GM12801 (cell line): Measurements from ENCODE around the gene KRTAP4-11.
"Not testable (repeated sequence)": the region's sequence is repeated elsewhere in the genome, so short reads cannot be mapped to it uniquely, and the experiment has no call there.

Experiments
- TF ChIP-seq, protein P1 (sequence below): IDR thresholded peaks from one replicate; pipeline ENCODE4 v1.5.1; 2011; ENCODE audit warnings: control low read depth; ENCODE audit not compliant: insufficient read length; ENCODE audit errors: extremely low read depth

KRTAP4-11 gene

DNA sequence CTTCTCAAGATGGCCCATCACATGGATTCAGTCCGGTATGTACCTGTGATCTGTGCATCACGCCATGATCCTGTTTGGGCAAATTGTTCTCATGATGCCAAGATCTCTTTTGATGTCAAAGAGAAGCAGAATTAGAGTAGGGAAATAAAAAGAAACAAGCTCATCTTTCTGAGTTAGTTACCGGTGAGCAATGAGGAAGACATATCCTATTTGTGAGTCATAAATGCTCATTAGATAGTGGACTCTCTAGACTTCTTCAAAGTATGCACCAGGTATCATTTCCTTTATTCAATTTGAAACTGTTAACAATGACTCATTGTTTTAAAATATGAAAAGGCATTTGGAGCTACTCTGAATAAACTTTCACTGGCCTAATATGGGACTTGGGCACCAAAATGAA lies 13.8 kb upstream of the KRTAP4-11 start:
- TF ChIP-seq, protein P1, sequence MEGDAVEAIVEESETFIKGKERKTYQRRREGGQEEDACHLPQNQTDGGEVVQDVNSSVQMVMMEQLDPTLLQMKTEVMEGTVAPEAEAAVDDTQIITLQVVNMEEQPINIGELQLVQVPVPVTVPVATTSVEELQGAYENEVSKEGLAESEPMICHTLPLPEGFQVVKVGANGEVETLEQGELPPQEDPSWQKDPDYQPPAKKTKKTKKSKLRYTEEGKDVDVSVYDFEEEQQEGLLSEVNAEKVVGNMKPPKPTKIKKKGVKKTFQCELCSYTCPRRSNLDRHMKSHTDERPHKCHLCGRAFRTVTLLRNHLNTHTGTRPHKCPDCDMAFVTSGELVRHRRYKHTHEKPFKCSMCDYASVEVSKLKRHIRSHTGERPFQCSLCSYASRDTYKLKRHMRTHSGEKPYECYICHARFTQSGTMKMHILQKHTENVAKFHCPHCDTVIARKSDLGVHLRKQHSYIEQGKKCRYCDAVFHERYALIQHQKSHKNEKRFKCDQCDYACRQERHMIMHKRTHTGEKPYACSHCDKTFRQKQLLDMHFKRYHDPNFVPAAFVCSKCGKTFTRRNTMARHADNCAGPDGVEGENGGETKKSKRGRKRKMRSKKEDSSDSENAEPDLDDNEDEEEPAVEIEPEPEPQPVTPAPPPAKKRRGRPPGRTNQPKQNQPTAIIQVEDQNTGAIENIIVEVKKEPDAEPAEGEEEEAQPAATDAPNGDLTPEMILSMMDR = no peak

DNA sequence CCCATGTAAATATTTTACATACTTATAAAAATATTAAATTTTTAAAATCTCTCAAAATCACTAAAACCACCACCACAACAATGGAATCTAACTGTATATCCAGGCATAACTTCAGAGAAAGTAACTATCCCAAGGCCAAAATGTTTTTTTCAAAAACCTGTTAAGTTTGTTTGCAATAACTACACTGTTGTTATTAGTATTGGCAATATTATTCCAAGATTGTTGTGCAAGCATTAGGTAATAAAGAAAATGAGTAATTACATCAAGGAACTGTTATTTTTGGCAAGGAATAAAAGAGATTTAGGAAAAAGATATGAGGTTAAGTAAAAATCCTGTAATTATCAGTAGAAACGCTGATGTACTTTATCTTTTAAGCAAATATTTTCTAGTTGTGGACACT lies 9.2 kb upstream of the KRTAP4-11 start:
- TF ChIP-seq, protein P1 = no peak

DNA sequence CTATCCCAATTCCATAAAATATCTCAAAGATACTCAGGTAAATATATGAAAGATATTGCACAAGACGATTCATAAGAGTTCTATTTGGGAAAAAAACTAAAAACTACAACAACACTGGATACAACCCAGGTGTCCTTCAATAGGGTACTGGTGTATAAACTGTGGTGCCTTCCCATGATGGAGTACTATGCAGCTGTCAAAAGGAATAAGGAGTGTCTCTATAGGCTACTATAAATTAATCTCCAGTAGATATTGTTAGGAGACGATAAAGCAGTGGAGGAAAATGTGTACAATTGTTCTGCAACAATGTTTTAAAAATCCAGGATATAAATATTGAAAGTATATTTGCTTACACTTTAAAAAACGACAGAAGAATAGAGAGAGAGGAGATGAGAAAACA lies 8.2 kb upstream of the KRTAP4-11 start:
- TF ChIP-seq, protein P1 = no peak

DNA sequence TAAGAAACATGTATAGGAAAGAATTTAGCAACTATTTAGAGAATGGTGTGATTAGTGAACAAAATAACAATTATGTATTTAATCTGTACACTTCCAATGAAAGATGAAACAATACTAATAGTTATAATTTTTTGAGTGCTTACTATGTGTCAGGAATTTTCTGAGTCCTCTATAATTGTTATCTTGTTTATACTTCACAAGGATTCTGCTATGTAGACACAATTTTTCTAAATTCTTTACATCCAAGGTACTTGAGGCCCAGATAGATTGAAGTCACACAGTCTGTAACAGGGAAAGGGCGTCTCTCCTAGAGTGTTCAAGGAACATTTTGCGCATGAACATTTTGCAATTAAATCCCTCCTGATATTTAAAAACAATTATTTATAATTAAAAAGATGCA lies 6.9 kb upstream of the KRTAP4-11 start:
- TF ChIP-seq, protein P1 = no peak

DNA sequence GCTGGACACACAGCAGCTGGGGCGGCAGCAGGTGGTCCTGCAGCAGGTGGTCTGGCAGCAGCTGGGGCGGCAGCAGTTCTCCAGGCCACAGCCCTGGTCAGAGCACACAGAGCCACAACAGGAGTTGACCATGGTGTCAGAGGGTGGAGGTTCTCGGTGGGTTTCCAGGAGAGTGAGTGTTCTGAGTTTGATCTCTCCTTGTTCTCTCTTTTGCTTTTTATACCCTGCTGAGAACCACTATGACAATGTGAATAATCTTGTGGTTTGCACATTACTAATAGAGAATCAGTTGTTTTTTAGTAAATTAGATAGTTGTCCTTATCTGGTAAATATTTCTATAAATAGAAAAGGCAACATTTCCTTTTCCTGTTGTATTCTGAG lies 5.8 kb upstream of the KRTAP4-11 start, which contains the start of gene KRTAP4-12:
Gene KRTAP4-12 (minus strand): TSS at position 192 of the 381 bp plus-strand sequence. CDS start 60 bp downstream, at position 132.
- TF ChIP-seq, protein P1 = not testable (repeated sequence)

DNA sequence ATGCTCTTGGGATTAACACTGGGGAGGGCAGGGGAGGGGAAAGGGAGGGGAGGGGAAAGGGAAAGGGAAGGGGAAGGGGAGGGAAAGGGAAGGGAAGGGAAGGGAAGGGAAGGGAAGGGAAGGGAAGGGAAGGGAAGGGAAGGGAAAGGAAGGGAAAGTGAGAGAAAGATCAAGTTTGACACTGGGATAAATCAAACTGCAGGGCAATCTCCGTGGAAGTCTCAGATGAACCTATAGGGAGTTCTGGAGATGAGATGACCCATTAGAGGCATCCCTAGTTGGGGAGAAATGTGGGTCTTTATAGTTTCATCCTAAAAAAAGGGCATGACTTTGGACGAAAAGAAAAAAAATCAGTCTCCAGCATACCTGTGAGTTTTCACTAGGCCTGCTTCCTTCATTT lies 3.6 kb upstream of the KRTAP4-11 start:
- TF ChIP-seq, protein P1 = no peak

DNA sequence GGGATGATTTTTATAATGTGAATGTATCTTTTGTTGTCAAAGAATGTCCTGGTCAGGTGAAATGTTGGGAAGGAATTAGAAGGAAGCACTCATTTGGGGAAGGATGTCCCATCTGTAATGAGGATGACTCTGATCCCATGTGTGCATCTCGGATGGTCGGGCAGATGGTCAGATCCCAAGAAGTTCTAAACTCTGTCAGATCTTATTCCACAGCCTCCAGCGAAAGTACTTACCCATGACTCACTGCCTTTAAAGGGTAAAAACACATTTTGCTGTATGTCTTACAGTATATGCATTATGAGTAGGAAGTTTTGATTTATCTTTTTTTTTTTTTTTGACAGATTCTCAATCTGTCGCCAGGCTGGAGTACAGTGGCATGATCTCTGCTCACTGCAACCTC lies 548 bp upstream of the KRTAP4-11 start:
- TF ChIP-seq, protein P1 = no peak

DNA sequence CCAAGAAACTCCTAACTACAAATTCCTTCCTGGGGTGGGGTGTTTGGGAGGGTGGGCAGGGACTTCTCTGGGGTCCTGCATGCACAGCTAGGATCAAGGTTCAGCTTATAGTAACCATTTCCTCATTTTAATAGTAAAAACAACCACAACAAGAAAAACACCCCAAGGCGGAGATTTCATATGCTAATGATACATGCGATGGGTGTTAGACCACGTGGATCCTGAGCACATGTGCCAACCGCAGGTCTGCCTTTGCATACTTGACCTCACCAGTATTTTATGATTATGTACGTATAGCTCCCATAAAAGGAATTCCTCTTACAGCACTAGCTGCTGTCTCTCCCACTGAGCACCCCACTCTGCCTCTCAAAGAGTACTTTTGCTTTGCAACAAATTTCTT lies 1.9 kb downstream of the KRTAP4-11 start:
- TF ChIP-seq, protein P1 = no peak
